HG03060 (cell line): ENCODE measurements around the gene WDR59.

ENCODE experiments used
- ATAC-seq: cut with Tn5 transposase; IDR thresholded peaks from one replicate; pipeline ENCODE4 v1.9.1; 2021; ENCODE audit warnings: low read depth, moderate number of reproducible peaks; ENCODE audit not compliant: unreplicated experiment

WDR59 gene

DNA sequence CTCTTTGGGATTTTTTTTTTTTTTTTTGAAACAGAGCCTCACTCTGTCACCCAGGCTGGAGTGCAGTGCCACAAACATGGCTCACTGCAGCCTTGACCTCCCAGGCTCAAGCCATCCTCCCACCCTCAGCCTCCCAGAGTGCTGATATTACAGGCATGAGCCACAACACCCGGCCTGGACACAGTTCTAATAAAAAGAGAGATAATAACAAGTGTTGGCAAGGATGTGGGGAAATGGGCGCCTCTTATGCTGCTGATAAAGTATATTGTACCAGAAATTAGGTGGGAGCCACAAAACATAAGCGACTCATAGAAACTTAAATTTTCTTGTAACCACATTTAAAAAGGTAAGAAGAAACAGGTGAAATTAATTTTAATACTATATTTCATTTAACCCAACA, 159.9 kb downstream of the WDR59 start:
- no peak for ATAC-seq
